ENCODE data around the gene MCM9.

GRCh38 chr6:118859517-118860064 is 75.4 kb downstream of the MCM9 start:
- no peak for TF ChIP-seq CEBPB (IDR thresholded peaks at IDR 0.05; ENCODE audit: low read depth, low read length)
- no peak for TF ChIP-seq RCOR1 (IDR thresholded peaks at IDR 0.05; ENCODE audit: insufficient replicate concordance, low read length)
- TF ChIP-seq CTCF (conservative IDR thresholded peaks at IDR 0.05; ENCODE audit: low read depth, low read length), result no peak

Data from IMR-90 (cell line).